ENCODE results near the gene C19orf47.
A peak's percentile ranks its signal among the peaks of the same experiment; 100 is the strongest.

Gene C19orf47

GRCh38 chr19:40366697-40367561 lies 18.7 kb upstream of the C19orf47 start:
- Histone ChIP-seq H3K27ac (peak overlapping the region; percentile 20), H3K9me3 (no peaks in the 10 kb centered on the region), H3K4me1 (ENCODE audit: control insufficient read depth in 1 of 2, insufficient read depth in 1 of 2, low read depth in 1 of 2, low read length in 1 of 2) (peaks cover 13 to 17% of the 10 kb centered on the region in 2 experiments), H3K27me3 (no peaks in the 10 kb centered on the region), H3K4me3 (ENCODE audit: low read depth in 1 of 2, low read length in 1 of 2) (no peak overlapping the region), H3K36me3 (peaks cover 32% of the 10 kb centered on the region)
- TF ChIP-seq CTCF (IDR thresholded peaks at IDR 0.05): no peak

- Histone ChIP-seq H3K9me3 (no peaks in the 10 kb centered on the region), H3K36me3 (peaks cover 24% of the 10 kb centered on the region), H3K27ac (no peak overlapping the region), H3K4me3 (ENCODE audit: low read depth in 1 of 2, low read length in 1 of 2) (peak overlapping the region; percentile 24 to 38), H3K27me3 (no peaks in the 10 kb centered on the region), H3K4me1 (ENCODE audit: control insufficient read depth in 1 of 2, insufficient read depth in 1 of 2, low read depth in 1 of 2, low read length in 1 of 2) (peaks cover 18 to 22% of the 10 kb centered on the region in 2 experiments)
- TF ChIP-seq CTCF (IDR thresholded peaks at IDR 0.05): no peak
These were observed 17.6 kb upstream of the C19orf47 start for GRCh38 chr19:40365613-40366401.

- Histone ChIP-seq H3K4me1 (ENCODE audit: control insufficient read depth in 1 of 2, insufficient read depth in 1 of 2, low read depth in 1 of 2, low read length in 1 of 2) (peaks cover 21 to 25% of the 10 kb centered on the region in 2 experiments), H3K36me3 (peaks cover 18% of the 10 kb centered on the region), H3K27me3 (no peaks in the 10 kb centered on the region), H3K4me3 (ENCODE audit: low read depth in 1 of 2, low read length in 1 of 2) (no peak overlapping the region), H3K9me3 (no peaks in the 10 kb centered on the region), H3K27ac (no peak overlapping the region)
- TF ChIP-seq CTCF (IDR thresholded peaks at IDR 0.05): no peak
These were observed 16.8 kb upstream of the C19orf47 start for GRCh38 chr19:40365010-40365409.

- Histone ChIP-seq H3K27me3 (no peaks in the 10 kb centered on the region), H3K36me3 (peaks cover 13% of the 10 kb centered on the region), H3K4me3 (ENCODE audit: low read depth in 1 of 2, low read length in 1 of 2) (no peak overlapping the region), H3K9me3 (no peaks in the 10 kb centered on the region), H3K4me1 (ENCODE audit: control insufficient read depth in 1 of 2, insufficient read depth in 1 of 2, low read depth in 1 of 2, low read length in 1 of 2) (peaks cover 27 to 38% of the 10 kb centered on the region in 2 experiments), H3K27ac (no peak overlapping the region)
- TF ChIP-seq CTCF (IDR thresholded peaks at IDR 0.05): no peak
These were observed 14.9 kb upstream of the C19orf47 start for GRCh38 chr19:40363069-40363468.

- Histone ChIP-seq H3K27ac (no peak overlapping the region), H3K27me3 (no peaks in the 10 kb centered on the region), H3K4me1 (ENCODE audit: control insufficient read depth in 1 of 2, insufficient read depth in 1 of 2, low read depth in 1 of 2, low read length in 1 of 2) (peaks cover 27 to 38% of the 10 kb centered on the region in 2 experiments), H3K9me3 (no peaks in the 10 kb centered on the region), H3K4me3 (ENCODE audit: low read depth in 1 of 2, low read length in 1 of 2) (no peak overlapping the region), H3K36me3 (peaks cover 5% of the 10 kb centered on the region)
- TF ChIP-seq CTCF (IDR thresholded peaks at IDR 0.05): no peak
These were observed 14.0 kb upstream of the C19orf47 start for GRCh38 chr19:40362160-40362559.

Measured in neutrophil (primary cell).